Testis (tissue), 2 donors: ENCODE measurements around the gene RAB26.

Experiments
- POLR2A ChIP-seq: fragments of 450-650 bp; IDR thresholded peaks from one replicate; pipeline ENCODE4 v1.6.1; 2017; ENCODE audit warnings: antibody characterized with exemption, mild to moderate bottlenecking, moderate library complexity
- TF ChIP-seq, protein P1 (sequence below), 3 experiments: fragments of 450-650 bp in 2 of 3; fragments of 200-600 bp in 1 of 3; sonication (generic) in 1 of 3; IDR thresholded peaks; one replicate each; pipeline ENCODE4 v1.5.1; 2016 to 2019; ENCODE audit warnings: antibody characterized with exemption in 3 of 3, mild to moderate bottlenecking in 2 of 3, moderate library complexity in 1 of 3

DNA sequence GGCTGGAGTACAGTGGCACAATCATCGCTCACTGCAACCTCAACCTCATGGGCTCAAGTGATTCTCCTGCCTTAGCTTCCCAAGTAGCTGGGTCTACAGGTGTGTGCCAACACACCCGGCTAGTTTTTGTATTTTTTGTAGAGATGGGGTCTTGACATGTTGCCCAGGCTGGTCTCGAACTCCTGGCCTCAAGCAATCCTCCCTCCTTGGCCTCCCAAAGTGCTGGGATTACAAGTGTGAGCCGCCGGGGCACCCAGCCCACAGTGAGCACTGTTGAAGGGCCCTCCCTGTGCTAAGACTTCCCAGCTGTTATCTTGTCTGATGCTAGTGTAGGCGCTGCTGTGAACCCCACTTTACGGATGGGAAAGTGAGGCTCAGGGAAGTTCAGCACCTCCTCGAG, 40.0 kb downstream of the RAB26 start:
- TF ChIP-seq, protein P1, sequence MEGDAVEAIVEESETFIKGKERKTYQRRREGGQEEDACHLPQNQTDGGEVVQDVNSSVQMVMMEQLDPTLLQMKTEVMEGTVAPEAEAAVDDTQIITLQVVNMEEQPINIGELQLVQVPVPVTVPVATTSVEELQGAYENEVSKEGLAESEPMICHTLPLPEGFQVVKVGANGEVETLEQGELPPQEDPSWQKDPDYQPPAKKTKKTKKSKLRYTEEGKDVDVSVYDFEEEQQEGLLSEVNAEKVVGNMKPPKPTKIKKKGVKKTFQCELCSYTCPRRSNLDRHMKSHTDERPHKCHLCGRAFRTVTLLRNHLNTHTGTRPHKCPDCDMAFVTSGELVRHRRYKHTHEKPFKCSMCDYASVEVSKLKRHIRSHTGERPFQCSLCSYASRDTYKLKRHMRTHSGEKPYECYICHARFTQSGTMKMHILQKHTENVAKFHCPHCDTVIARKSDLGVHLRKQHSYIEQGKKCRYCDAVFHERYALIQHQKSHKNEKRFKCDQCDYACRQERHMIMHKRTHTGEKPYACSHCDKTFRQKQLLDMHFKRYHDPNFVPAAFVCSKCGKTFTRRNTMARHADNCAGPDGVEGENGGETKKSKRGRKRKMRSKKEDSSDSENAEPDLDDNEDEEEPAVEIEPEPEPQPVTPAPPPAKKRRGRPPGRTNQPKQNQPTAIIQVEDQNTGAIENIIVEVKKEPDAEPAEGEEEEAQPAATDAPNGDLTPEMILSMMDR (IDR thresholded peaks at IDR 0.05): no peak
- no peak for TF ChIP-seq POLR2A
